ENCODE results near the gene DDX60. TPM values are rescaled to one million over a fixed set of nuclear protein-coding genes. Genes with fewer than 3 reads are reported as not detected.

Gene DDX60
- total RNA-seq, 1 experiment from 2014 or later: 10.1 TPM

- POLR2A ChIA-PET: no interaction called here
- no TSS peak for BruUV-seq (replicated peaks)
- H3K27me3 ChIP-seq (ENCODE audit: control insufficient read depth, insufficient read depth, low read length): no peaks in the 10 kb centered on the region
- intact Hi-C loops (cut with micrococcal nuclease; ENCODE audit: unreplicated experiment): no loop called here
- no peak overlapping the region; the same call in 1 of the 2 replicates for H3K27ac ChIP-seq (ENCODE audit: low read length)
- in situ Hi-C loops (cut with HindIII; ENCODE audit: low pct_unique_long_range_greater_than_20kb, low sequenced_read_pairs): no loop called here
- no peaks in the 10 kb centered on the region for H3K36me3 ChIP-seq (ENCODE audit: control insufficient read depth, insufficient read depth, low read length)
- H3K4me3 ChIP-seq (ENCODE audit: low read depth in 2 of 2, low read length in 2 of 2): peak overlapping the region; percentile 82 to 83; a peak in 3 of 4 replicates
- no peak for DNase-seq (ENCODE audit: low read depth, low spot score)
- H3K4me1 ChIP-seq (ENCODE audit: control insufficient read depth, insufficient read depth, low read length): no peaks in the 10 kb centered on the region; the same call in 1 of the 2 replicates
- no peaks in the 10 kb centered on the region for H3K9me3 ChIP-seq (ENCODE audit: control insufficient read depth, insufficient read depth, low read depth, low read length)
- TF ChIP-seq SIN3A (IDR thresholded peaks at IDR 0.05; ENCODE audit: borderline replicate concordance, insufficient read depth, low read depth, low read length) (no peak), POLR2AphosphoS5 (IDR thresholded peaks at IDR 0.05; ENCODE audit: low read depth, low read length) (no peak), TCF7L2 (IDR thresholded peaks at IDR 0.05; ENCODE audit: low read depth, low read length) (no peak)
- TF ChIP-seq, protein P1, sequence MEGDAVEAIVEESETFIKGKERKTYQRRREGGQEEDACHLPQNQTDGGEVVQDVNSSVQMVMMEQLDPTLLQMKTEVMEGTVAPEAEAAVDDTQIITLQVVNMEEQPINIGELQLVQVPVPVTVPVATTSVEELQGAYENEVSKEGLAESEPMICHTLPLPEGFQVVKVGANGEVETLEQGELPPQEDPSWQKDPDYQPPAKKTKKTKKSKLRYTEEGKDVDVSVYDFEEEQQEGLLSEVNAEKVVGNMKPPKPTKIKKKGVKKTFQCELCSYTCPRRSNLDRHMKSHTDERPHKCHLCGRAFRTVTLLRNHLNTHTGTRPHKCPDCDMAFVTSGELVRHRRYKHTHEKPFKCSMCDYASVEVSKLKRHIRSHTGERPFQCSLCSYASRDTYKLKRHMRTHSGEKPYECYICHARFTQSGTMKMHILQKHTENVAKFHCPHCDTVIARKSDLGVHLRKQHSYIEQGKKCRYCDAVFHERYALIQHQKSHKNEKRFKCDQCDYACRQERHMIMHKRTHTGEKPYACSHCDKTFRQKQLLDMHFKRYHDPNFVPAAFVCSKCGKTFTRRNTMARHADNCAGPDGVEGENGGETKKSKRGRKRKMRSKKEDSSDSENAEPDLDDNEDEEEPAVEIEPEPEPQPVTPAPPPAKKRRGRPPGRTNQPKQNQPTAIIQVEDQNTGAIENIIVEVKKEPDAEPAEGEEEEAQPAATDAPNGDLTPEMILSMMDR (IDR thresholded peaks at IDR 0.05): no peak
- TF ChIP-seq, protein P2, sequence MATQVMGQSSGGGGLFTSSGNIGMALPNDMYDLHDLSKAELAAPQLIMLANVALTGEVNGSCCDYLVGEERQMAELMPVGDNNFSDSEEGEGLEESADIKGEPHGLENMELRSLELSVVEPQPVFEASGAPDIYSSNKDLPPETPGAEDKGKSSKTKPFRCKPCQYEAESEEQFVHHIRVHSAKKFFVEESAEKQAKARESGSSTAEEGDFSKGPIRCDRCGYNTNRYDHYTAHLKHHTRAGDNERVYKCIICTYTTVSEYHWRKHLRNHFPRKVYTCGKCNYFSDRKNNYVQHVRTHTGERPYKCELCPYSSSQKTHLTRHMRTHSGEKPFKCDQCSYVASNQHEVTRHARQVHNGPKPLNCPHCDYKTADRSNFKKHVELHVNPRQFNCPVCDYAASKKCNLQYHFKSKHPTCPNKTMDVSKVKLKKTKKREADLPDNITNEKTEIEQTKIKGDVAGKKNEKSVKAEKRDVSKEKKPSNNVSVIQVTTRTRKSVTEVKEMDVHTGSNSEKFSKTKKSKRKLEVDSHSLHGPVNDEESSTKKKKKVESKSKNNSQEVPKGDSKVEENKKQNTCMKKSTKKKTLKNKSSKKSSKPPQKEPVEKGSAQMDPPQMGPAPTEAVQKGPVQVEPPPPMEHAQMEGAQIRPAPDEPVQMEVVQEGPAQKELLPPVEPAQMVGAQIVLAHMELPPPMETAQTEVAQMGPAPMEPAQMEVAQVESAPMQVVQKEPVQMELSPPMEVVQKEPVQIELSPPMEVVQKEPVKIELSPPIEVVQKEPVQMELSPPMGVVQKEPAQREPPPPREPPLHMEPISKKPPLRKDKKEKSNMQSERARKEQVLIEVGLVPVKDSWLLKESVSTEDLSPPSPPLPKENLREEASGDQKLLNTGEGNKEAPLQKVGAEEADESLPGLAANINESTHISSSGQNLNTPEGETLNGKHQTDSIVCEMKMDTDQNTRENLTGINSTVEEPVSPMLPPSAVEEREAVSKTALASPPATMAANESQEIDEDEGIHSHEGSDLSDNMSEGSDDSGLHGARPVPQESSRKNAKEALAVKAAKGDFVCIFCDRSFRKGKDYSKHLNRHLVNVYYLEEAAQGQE (IDR thresholded peaks at IDR 0.05; ENCODE audit: insufficient read depth in 1 of 2, low read depth in 2 of 2, low read length in 1 of 2): no peak
- CTCF ChIA-PET: no interaction called here
- peak; percentile 29; the same call in 1 of the 2 replicates for ATAC-seq
Observed at GRCh38 chr4:168317621-168318020, 931 bp downstream of the DDX60 start.

DNA sequence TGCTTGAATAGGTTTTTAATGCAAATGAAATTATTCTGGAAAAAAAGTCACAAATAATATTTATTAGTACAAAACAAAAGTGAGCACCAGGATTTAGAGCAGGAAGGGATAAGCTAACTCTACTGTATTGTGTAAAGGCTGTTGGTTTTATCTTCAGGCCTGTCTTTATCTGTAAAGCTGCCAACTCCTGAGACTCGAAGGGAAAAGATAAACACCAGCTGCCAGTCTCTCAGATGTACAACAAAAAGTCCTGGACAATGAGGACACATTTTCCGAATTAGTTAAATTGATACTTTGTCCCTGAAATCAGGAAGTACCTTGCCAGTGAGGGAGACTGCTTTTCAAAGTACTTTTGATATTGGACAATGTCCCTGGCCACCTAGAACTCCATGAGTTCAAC is 8.8 kb downstream of the DDX60 start:
- BruUV-seq (replicated peaks): no TSS peak
- H3K4me1 ChIP-seq (ENCODE audit: control insufficient read depth, insufficient read depth, low read length): no peaks in the 10 kb centered on the region
- no peak for DNase-seq (ENCODE audit: low read depth, low spot score)
- no peaks in the 10 kb centered on the region for H3K36me3 ChIP-seq (ENCODE audit: control insufficient read depth, insufficient read depth, low read length)
- intact Hi-C loops (cut with micrococcal nuclease; ENCODE audit: unreplicated experiment) (no loop called here), in situ Hi-C loops (cut with HindIII; ENCODE audit: low pct_unique_long_range_greater_than_20kb, low sequenced_read_pairs) (no loop called here)
- no peaks in the 10 kb centered on the region for H3K27me3 ChIP-seq (ENCODE audit: control insufficient read depth, insufficient read depth, low read length)
- H3K27ac ChIP-seq (ENCODE audit: low read length): no peak overlapping the region
- ATAC-seq: no peak
- TF ChIP-seq TCF7L2 (IDR thresholded peaks at IDR 0.05; ENCODE audit: low read depth, low read length) (no peak), SIN3A (IDR thresholded peaks at IDR 0.05; ENCODE audit: borderline replicate concordance, insufficient read depth, low read depth, low read length) (no peak), POLR2AphosphoS5 (IDR thresholded peaks at IDR 0.05; ENCODE audit: low read depth, low read length) (no peak)
- TF ChIP-seq, protein P1 (IDR thresholded peaks at IDR 0.05): no peak
- TF ChIP-seq, protein P2 (IDR thresholded peaks at IDR 0.05; ENCODE audit: insufficient read depth in 1 of 2, low read depth in 2 of 2, low read length in 1 of 2): no peak
- ChIA-PET POLR2A (no interaction called here), CTCF (no interaction called here)
- H3K4me3 ChIP-seq (ENCODE audit: low read depth in 2 of 2, low read length in 2 of 2): no peak overlapping the region
- no peaks in the 10 kb centered on the region for H3K9me3 ChIP-seq (ENCODE audit: control insufficient read depth, insufficient read depth, low read depth, low read length)
